GM19438 (cell line): Measurements from ENCODE around the gene SCN11A.
A peak's percentile ranks its signal among the peaks of the same experiment; 100 is the strongest.
"Not testable (repeated sequence)": the region's sequence is repeated elsewhere in the genome, so short reads cannot be mapped to it uniquely, and the experiment has no call there.

Experiments used
- ATAC-seq: cut with Tn5 transposase; IDR thresholded peaks from one replicate; pipeline ENCODE4 v1.9.1; 2021; ENCODE audit warnings: low read depth; ENCODE audit not compliant: unreplicated experiment

Gene SCN11A

DNA sequence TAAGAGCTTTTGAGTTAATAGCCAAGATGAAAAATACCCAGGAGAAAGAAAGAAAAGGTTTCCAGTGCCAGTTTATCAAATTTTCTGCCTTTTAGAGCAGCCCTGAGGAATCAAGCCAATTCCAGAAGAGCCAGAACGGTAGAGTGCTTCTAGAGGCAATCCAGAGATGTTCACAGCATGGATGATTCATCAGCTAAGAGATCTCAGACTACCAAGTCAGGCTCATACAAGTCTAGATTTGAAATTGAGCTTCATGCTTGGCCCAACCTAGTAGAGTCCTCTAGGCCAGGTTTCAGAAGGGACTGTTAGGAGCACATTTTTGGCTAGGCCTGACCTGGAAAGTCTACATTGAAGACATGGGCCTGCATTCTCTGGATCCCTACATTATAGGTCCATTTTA, 15.5 kb upstream of the SCN11A start:
- ATAC-seq, result no peak

DNA sequence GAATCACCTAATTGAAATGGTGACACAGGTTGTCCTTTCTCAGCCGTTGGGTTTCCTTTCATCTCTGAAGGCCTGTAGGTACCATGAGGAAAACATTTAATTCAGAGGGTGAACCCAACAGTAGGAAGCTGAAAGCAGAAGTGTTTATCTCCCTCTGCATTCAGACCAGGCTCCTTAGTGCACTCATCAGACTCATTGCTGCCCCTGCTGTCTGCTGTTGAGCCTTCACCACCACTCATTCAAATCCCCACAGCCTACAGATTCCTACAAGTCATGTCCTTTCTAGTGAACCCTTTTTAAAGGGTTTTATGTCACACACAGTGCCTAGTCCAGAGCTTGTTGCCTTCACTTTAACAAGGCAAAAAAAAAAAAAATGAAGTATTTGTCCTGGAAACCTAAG, 13.5 kb upstream of the SCN11A start:
- peak; percentile 85 for ATAC-seq

DNA sequence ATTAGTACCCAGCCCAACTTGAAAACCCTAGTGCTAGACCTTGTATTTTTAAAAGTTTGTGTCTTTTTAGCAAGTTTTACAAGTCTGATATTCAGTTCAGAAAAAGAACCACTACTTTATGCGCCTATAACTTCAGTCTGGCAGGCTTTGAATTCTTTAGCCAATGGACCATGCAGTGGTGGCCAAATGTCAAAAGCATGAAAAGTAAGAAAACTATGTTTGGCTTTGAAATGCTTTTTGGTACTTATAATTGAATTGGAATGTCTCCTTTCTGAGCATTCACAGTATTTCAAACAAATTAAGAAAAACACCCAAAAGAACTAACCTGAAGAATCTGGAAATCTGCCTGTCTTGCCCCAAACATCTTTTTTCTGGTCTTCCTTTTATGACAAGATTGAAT, 12.9 kb upstream of the SCN11A start:
- ATAC-seq, result no peak

DNA sequence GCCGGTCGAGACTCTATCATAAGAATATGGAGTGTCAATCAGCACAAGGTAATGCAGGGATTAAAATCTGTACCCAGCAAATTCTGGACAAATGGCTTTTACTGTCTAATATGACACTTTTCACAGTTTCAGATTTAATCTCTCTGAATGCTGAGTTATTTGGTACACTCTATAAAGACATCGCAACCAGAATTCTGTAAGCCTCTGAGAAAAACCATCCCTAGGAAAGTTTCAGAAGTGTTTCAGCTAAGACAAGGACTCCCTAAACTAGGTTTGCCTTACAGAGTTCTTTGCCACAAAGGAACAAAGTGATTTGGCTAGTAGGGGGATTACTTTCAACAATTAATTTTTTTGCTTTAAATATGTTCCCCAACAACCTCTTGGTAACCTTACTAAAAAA, 11.4 kb upstream of the SCN11A start:
- no peak for ATAC-seq

DNA sequence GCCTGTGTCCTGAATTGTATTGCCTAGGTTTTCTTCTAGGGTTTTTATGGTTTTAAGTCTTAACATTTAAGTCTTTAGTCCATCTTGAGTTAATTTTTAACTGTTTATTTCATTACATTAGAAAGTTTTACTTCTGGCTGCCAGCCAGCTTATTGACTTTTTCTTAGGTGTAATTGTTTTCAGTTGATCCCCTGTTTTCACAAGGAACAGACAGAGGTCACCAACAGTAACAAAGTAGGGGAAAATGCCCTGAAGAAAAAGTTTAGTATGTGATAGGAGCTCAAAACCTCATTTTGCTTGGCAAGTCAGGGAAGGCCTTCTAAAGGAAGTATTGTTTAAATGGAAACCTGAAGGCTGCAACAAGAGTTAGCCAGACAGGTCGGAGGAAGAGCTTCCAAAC, 10.4 kb upstream of the SCN11A start:
- ATAC-seq, result no peak

DNA sequence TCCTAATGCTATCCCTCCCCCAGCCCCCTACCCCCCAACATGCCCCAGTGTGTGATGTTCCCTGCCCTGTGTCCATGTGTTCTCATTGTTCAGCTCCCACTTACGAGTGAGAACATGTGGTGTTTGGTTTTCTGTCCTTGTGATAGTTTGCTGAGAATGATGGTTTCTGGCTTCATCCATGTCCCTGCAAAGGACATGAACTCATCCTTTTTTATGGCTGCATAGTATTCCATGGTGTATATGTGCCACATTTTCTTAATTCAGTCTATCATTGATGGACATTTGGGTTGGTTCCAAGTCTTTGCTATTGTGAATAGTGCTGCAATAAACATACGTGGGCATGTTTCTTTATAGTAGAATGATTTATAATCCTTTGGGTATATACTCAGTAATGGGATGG, 9.5 kb upstream of the SCN11A start:
- ATAC-seq, result not testable (repeated sequence)

DNA sequence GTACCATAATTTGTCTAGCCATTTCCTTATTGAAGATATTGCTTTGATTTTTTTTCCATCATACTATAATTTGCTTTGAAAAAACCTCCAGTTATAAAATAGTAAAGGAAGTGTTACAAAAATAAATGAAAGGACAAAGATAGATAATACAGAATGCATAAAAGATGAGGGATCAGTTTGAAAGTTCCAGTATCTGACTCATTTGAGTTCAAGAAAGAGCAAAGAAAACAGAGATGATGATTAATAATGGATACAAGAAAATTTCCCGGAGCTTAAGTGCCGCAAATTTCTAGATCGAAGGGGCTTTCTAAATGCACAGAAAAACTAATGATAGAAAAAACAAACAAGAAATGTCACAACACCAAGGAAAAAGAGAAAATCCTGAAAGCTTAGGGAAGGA, 4.4 kb upstream of the SCN11A start:
- no peak for ATAC-seq

DNA sequence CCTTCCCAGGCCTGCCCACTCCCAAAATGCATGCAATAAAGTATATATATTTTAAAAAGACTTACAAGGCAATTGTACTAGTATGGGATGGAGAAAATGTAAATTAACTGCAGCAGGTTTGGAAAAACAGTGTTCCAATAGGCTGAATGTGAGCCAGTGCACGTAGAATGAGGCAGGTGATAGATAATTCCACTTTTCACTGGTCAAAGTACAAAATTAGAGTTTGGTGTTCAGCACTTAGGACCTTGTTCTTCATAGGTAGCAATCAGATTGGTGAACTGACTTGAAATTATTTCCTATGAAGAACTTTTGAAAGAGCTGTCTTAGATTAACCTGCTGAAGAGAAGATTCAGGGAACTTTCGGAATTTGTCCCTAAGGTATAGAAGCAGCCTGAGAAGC, 2.0 kb upstream of the SCN11A start:
- no peak for ATAC-seq

DNA sequence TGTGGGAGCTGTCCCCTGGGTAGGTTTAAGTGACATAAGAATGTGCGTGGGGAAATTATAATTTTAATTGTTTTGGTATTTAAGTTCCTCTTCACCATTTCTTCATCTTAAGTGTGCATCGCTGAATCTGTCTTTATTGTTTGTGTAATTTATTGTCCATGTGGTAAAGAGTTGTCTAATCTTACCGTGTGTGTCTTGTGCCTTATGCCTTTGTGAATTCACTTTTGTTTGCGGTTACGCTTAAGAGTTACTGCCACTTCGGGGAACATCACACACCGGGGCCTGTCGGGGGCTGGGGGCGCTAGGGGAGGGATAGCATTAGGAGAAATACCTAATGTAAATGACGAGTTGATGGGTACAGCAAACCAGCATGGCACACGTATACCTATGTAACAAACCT, 839 bp upstream of the SCN11A start:
- no peak for ATAC-seq

DNA sequence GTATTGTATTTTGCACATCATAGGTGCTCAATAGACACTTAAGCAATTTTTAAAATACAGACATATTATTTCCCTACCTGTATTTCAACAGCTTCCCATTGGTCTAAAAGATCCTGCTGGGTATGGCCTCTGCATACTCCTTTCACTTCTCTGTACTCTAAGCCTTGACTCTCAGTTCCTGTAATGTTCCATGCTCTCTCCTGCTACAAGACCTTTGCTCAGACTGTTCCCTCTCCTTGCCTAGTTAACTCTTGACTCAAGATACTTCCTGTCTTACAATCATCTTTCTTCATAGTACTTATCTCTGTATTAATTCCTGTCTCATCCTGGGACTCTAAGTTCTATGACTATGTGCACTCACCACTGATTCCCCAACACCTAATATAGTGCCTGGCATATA, 1.7 kb downstream of the SCN11A start:
- ATAC-seq, result no peak

DNA sequence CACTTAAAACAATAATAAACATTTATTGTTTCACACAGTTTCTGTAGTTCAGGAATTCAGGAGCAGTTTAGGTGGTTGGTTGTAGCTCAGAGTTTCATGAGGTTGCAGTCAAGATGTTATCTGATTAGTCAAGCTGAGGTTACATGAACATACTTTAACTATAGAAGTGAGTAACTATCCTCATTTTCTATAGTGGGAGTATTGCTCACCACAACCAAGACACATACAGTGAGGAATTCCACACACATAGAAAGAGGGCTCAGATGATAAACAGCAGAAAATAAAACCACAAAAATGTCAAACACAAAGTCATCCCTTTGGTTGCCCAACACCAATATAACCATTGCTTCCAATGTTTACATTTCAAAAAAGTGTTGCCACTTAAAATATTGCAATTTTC, 13.6 kb downstream of the SCN11A start:
- ATAC-seq, result no peak

DNA sequence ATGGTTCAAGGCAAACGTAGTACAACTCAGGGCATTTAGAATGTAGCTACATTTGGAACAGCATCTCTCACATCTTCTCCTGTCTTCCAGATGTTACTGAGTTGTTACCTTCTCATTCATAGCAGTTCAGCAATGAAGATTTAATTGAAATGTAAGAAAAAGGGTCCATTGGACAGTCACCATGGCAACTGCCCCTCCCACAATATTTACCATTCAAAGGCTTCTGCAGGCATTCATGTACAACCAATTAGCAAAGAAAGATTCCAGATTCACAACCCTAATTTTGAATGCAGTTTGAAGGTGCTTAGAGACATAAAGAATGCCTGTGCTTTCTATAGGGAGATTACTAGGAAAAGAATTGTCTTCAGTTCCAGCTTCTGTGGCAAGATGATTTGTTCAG, 22.2 kb downstream of the SCN11A start:
- ATAC-seq, result no peak

DNA sequence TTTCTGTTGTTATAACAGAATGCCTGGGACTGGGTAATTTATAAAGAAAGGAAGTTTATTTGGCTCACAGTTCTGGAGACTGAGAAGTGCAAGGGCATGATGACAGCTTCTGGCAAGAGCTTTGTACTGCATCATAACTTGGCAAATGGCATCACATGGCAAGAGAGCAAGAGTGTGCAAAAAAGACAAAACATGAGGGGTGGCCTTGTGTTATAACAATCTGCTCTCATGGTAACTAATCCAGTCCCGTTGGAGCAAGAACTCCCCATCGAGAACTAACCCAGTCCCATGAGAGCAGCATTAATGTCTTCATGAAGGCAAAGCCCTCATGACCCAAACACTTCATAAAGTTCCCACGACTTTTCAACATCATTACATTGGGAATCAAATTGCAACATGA, 23.2 kb downstream of the SCN11A start:
- ATAC-seq, result no peak

DNA sequence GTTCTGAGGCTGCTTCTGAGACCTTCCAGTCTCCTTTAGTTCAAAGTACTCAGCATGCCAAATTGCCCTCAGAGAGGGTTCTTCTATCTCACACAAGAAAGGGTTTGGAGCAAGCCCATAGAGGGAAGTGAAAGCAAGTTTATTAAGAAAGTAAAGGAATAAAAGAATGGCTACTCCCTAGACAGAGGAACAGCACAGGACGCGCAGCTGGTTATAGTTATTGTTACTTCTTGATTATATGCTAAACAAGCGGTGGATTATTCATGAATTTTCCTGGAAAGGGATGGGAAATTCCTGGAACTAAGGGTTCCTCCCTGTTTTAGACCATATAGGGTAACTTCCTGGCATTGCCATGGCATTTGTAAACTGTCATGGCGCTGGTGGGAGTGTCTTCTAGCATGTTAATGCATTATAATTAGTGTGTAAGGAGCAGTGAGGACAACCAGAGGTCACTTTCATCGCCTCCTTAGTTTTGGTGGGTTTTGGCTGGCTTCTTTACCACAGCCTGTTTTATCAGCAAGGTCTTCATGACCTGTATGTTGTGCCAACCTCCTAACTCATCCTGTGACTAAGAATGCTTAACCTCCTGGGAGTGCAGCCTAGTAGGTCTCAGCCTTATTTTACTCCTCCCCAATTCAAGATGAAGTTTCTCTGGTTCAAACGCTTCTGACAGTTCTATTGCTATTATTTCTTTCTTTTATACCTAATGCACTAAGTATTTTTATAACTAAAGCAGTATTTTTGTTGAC, 26.3 kb downstream of the SCN11A start:
- no peak for ATAC-seq

DNA sequence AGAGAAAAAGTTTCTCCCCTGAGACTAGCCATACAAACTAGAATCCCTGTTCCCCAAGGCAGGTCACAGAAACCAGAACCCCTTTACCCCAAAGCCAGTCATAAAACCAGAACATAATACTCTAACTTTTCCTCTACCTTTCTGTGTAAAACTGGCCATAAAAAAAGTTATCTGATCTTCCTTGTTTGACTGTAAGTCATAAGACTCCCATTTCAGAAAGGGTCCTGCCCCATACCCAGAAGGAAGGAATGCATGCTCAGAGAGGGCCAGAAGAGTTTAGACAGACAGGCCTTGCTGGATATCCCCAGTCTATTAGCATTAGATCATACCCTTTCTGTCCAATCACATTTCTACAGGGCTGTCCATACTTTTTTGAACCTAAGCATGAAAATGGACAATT, 27.2 kb downstream of the SCN11A start:
- no peak for ATAC-seq

DNA sequence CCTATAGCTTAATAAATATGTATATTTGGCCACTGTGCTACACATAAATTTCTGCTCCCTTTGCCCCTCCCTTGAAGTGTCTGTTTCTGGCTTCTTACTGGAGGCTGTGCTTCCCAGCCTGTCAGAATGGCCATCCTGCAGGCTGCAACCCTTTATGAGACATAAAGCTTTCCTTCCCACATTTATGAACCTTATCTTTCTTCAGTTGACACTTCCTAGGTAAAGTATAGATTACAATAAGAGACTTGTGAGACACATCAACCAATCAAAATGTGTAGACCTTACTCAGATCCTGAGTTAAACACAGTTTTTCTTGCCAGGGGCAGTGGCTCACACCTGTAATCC, 29.5 kb downstream of the SCN11A start:
- no peak for ATAC-seq

DNA sequence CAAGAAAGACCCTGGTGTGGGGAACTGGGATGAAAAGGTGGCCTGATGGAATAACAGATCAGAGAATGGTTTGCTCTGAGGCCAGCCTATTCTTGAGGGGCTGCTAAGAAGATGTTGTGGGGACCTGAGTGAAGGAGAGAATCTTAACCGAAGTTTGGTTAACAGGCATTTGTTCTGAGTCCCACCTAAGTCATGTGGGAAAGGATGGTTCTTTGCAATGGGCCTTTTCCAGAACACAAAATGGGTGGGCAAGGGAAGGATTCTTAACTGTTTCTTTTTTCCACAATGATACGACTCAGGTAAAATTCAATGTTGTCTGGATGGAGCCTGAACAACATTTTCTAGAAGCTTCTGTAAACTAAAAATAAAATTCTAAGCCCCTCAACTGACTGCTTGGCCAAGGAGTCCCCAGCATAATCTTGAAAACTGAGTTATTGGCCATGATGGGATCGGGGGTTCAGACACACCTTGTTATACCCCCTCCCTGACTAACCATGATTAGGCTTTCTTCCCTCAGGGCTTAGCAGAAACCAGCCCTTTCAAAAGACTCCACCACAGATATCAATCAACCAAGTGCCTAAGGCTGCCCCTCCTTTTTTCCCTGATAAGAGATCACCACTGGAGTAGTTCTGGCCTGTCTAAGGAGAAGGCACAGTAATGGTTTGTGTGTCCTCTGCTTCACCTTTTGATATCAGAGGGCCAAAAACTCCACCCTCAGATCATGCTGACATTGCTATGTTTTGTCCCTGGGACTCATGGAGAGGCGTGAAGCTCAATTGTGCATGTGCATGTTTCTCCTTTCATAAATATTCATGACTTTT, 30.1 kb downstream of the SCN11A start:
- ATAC-seq, result no peak

DNA sequence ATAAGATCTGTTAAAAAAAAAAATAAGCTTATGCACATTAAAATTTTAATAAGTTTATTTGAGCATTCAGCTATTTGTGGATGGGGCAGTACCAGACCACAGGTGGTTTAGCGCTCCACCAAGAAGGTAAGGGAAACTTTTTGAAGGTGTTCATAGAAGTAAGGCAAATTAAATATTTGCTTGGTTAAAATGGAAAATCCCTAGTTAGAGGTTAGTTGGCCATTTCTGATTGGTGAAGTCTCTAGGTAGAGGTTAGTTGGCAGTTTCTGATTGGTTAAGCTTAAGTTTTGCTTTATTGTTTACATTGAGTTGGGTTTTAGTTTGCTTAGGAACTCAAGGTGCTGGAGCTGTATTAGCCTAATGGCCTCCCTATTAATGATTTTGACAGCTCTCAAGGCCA, 30.7 kb downstream of the SCN11A start:
- no peak for ATAC-seq

DNA sequence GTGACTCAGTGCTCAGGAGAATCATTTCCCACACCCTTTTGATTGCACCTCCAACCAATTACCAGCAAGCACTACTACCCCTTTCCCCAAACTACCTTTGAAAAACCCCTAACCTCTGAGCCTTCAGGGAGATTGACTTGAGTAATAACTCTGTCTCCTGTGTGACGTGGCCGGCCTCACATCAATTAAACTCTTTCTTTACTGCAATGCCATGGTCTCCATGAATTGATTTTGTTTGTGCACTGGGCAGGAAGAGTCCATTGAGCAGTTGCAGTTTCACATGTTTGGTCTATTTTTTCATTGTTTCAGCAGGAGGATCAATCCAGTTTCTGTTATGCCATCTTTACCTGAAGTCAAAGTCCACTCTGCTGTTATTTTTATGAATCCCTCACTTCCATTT, 32.4 kb downstream of the SCN11A start:
- no peak for ATAC-seq

DNA sequence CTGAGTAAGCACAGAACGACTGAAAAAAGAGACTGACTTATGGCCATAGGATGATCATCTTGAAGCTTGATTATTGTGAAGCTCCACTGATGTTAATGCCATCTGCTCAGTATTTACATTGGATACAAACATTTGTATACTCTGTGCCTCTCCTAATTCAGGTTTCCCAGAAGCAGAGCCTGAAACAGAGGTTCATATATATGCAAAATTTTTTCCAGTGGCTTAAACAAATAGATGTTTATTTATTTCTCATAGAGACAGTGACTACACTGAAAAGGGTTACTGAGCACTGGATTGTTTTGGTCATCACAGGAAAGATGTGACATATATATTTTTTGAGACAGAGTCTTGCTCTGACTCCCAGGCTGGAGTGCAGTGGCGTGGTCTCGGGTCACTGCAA, 36.3 kb downstream of the SCN11A start:
- ATAC-seq, result no peak

DNA sequence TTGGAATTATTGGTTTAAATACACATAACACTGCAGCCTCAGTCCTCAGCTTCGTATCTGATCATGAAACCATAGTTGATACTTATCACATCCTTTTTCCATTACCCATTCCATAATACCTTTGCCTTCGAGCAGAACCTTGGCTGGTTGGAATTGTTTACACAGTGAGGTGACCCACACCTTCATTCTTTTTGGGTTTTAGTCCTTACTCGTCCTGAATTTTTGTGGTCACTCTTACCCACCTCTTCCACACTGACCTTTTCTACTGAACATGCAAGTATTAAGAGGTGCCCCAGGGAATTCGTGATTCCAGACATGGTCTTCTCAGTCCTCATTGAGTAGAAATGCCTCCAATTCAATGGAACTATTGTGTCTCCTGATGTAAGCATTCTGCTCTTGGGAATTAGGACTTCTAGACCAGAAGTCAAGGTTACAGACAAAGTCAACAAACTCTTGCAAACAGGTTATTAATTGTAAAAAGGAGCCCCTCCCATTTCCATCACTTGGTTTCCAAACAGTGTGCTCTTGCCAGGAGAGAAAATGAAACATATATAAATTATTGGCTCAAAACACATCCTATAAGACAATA, 37.7 kb downstream of the SCN11A start:
- no peak for ATAC-seq

DNA sequence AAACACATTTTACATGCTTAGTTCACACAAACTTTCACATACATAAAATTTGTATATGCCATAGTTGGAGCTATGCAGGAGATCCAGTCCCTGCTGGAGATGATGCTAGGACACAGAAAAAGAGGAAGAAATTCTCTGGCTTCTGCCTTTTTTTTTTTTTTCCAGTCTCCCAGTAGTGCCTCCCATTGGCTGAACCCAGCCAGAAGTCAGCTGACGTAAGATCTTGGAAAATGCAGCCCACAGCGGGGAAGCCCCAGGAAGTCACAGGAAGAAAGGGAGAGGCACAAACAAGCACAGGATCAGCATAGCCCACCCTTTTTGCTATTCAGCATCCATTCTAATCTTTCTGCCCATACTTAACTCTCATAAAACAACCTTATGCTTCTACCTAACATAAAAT, 38.5 kb downstream of the SCN11A start:
- ATAC-seq, result no peak
